ENCODE data around the gene PYGB.

Gene PYGB

GRCh38 chr20:25216199-25216945 is 31.5 kb upstream of the PYGB start:
- no peak for DNase-seq

DNA sequence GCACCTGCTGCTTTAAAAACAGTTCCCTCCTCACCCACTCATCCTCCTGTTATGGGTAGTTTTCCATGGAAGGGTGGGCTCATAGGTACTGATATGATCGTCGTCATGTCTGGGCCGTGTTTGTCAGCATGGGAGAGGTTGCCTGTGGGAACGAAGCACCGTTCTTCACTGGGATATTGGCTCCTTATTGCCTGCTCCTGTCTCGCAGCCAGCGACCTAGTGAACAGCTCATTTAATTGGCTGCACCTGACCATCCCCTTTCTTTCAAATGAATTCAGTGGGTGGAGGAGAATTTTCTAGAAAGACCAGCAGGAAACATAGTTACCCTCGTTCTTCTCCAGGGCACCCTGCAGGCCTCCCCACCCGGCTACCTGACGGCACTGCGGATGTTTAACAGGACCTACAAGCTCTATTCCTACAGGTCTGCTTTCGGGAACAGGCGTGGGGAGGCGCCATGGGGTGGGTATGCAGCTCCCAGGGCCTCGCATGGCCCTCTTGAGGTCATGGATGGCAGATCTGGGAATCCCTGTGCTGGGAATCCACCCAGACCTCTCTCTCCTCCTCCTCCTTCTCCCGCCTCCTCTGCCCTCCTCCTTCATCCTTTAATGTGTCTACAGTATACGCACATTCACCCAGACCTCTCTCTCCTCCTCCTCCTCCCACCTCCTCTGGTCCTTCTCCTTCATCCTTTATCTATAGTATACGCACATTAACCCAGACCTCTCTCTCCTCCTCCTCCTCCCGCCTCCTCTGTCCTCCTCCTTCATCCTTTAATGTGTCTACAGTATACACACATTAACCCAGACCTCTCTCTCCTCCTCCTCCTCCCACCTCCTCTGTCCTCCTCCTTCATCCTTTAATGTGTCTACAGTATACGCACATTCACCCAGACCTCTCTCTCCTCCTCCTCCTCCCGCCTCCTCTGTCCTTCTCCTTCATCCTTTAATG is 30.4 kb upstream of the PYGB start:
- no peak for DNase-seq

- DNase-seq, result no peak
These were observed 29.8 kb upstream of the PYGB start for GRCh38 chr20:25218109-25218486.

DNA sequence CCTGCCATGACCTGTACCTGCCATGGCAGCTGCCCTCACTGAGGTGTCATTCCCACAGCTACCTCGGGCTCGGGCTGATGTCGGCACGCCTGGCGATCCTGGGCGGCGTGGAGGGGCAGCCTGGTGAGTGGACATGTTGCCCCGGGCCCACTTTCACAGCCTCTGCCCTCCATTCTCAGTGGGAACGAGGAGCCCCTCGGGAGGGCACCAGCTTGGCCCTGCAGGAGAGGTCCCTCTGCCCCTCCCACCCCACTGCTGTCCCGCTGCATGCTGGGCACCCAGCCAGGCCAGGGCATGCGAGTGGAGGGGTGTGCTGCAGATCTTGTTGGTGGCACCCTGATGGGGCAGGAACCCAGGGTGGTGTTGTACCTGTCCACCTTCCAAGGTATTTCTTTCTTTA is 29.4 kb upstream of the PYGB start:
- DNase-seq, result no peak

DNA sequence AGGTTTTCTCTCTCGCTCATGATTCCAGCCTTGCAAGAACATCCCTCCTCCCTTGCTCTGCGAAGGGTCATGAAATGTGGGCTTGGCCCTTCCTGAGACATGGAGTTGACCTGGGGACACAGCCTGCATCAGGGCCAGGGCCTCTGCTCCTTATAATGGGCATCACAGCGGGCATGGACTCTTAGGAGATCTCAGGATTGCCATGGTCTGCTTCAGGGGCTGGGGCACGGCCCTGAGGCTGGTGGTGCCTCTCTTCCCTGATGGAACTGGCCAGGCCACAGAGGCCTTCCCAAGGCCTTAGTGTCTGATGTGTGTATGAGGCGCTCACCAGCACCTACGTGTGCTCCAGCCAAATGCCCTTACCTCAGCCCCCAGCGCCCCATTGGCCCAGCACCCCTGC is 28.5 kb upstream of the PYGB start:
- no peak for DNase-seq

GRCh38 chr20:25220021-25220730 is 27.7 kb upstream of the PYGB start:
- DNase-seq, result peak; percentile 7

DNA sequence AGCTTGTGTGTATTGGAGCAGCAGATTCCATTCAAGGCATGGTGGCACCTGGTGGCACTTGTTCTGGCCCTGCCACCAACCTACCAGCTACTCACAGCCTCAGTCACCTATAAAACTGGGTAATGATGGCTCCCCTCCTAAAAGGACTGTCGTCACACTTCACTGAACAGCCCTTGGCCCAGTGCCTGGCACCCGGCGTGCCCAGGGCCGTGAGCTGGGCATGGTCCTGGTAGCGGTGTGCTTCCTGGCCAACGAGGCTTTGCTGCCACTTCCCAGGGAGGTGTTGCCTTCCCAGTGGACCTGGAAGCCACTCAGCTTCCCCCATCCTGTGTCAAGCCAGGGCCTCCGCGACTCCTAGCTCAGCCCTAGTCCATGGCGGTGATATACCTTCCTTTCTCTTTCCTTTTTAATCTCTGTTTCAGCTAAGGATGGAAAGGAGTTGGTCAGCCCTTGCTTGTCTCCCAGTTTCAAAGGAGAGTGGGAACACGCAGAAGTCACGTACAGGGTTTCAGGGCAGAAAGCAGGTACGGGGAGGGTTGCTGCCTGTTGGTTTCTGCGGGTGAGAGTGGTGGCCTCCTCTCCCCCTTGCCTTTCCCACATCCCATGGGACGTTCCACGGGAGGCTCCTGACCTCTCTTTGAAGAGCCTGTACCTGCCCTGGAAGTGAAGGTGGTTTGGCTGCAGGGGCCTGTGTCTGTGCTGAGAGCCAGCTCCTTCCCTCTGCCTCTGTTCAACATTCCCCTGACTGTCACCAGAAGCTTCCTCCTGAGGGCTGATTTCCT is 26.9 kb upstream of the PYGB start:
- no peak for DNase-seq

- no peak for DNase-seq
These were observed 26.1 kb upstream of the PYGB start for GRCh38 chr20:25221592-25222460.

DNA sequence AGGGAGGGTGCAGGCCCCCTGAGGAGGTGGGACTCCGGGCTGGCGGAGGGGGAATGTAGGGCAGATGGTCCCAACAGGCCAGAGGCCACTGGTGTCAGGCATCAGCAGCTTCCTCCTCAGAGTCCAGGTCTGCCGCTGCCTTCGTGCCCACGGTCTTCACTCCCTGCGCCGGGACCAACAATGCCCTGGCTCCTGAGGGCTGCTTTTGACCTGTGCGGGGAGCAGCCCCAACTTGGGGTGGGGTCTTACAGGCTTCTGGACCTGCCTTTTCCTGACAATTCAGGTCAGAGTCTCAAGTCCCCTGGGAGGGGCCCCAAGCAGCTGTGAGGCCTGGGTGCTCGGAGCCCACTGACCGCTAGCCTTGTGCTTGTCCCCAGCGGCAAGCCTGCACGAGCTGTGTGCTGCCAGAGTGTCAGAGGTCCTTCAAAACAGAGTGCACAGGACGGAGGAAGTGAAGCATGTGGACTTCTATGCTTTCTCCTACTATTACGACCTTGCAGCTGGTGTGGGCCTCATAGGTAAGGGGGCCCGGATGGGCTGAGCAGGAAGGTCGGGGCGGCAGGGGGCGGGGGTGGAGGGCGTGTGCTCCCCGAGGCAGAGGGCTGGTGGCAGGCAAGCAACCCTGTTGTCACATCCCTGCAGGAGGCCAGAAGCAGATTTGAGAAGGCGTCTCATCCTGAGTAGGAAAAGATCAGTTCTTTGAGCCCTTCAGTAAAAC is 25.3 kb upstream of the PYGB start:
- DNase-seq, result no peak

DNA sequence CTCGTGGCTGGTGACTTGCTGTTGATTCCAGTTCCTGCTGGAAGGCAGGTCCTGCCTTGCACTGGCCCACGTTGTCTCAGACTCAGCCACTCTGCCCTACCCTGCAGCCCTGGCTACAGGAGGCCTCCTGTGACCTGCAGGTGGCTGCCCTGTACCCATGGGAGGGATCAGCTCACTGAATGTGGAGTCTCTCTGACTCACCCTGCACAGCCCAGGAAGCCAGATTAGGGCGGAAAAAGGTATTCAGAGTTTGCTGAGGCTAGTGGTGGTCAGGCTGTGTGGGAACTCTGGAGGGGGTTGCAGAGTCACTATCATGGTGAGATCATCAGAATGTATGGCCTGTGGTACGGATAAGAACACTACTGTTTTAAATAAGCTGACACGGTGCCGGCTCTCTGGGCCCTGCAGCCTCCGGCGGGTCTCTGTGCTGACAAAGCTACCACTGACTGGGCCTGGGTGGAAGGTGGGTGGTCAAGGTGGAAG is 24.7 kb upstream of the PYGB start:
- no peak for DNase-seq

DNA sequence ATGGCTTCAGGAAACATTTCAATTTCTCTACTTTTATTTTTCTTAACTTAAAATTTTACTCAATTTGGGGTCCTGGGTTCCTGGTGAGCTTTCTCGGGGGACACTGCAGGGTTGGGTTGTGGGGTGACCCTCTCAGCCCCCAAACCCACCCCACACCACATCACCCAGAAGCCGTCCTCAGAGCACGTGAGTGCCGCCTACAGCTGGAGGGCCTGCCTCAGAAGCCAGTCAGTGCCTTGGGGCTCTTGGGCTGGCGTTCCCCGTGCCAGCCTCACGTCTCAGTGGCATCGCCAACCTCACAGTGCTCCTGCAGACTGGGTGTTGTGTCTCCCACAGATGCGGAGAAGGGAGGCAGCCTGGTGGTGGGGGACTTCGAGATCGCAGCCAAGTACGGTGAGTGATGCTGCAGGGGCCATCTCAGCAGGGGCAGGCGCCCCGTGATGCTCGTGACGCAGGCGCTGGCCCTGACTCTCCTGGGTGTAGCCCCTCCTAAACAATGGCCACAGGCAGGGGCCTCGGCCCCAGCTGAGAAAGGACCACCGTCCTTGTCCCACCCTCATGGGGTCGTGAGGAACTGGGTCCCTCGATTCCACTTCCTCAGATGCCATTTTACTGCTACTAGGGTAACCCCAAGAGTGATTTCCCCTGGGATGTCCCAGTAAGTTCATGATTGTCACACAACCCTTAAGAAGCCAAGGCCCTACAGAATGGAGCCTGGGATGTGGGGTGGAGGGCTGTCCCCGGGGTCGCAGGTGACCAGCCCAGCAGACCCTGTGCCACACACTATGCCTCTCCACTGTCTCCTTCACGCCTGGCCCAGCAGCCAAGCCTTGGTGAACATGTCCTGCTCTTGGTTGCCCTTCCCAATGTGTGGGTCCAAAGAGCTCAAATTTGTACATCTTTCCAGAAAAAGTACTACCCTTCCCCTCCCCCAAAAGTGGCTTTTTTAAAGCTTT is 23.8 kb upstream of the PYGB start:
- DNase-seq, result no peak

DNA sequence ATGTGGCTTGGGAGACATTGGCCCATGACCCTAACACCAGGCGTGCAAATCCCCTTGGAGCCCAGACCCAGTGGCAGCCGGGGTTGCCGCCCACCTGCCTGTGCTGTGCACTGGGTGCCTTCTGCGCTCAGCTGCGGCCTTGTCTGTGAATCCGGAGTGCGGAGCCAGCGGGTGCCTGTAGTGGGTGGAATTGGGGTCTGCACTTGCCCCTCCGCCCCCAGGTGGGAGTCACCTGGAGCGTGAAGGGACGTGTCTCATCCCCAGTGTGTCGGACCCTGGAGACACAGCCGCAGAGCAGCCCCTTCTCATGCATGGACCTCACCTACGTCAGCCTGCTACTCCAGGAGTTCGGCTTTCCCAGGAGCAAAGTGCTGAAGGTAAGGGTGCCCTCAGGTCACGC is 22.9 kb upstream of the PYGB start:
- DNase-seq, result no peak

- DNase-seq, result no peak
These were observed 22.0 kb upstream of the PYGB start for GRCh38 chr20:25225642-25226432.

DNA sequence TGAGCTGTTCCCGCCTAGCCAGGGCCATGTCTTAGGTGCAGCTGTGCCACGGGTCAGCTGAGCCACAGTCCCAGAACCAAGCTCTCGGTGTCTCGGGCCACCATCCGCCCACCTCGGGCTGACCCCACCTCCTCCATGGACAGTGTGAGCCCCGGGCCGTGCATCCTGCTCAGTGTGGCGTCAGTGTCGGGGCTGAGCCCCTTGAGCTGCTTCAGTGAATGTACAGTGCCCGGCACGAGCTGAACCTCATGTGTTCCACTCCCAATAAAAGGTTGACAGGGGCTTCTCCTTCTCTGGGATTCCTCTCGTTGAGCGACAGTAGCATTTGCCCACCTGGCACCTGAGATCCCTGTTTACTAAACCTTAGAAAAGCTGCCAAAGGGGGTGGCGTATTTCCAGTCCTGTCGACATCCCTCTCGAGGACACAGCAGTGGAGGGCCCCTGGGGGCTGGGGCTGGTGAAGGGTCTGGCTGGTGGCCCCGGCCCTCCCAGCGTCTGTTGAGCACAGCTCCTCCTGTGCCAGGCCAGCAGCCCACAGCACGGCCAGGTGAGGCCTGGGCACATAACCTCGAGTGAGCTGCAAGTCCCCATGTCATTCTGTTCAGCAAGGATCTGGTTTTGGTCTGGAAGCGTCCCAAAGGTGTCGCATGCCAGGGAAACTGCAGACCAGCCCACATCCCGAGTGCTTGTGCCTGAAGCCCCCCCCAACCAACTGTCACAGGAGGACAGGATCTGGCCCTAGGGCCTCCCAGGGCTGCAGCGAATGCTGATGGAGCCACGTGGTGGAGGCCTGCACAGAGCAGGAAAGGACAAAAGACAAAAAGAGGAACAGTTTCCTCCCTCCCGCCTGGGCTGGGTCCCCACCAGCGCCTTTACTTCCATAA is 21.2 kb upstream of the PYGB start:
- no peak for DNase-seq

DNA sequence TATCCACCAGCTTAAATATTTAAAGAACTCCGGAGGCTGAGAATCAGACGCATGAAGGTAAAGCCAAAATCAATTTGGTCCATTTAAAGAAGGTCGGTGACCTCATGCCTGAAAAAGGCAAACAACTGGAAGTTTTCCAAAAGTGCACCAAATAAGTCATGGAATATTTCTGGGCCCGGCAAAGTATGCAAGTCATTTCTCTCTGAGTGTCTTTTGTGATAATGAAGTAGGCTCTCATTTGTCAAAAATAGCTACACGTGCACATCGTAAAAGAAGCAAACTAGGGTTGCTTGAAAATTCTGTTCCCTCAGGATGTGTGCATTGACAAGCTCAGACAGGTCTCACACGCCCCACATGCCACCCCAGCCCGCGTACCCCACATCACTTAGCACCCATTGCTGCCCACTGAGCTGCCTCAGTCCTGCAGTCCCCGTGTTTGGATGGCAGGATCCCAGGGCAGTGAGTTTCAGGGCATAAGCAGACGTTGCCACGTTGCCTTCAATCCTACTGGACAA is 20.5 kb upstream of the PYGB start:
- no peak for DNase-seq

GRCh38 chr20:25229486-25230165 is 18.3 kb upstream of the PYGB start:
- DNase-seq, result no peak
